ENCODE data around the gene CDH13.

The CDH13 gene

DNA sequence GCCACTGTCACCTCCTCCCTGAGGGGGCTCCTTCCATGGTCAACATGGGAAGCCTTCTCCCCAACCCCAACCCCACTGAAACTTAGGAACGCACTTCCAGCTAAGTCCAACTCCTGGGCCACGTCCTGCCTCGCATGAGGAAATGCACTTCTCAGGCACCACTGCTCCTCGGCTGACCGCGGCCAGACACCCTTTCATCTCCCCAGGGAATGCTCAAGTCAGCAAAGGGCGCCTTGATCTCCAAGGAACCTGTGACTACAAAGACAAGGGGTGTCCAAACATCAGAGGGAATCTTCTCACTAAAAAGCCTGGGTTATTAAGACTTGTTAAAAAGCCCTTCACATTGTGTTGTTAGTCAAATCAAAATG lies 1056.1 kb downstream of the CDH13 start:
- DNase-seq (ENCODE audit: low spot score): no peak

GRCh38 chr16:83685615-83686165 lies 1058.9 kb downstream of the CDH13 start:
- no peak for DNase-seq (ENCODE audit: low spot score)

DNA sequence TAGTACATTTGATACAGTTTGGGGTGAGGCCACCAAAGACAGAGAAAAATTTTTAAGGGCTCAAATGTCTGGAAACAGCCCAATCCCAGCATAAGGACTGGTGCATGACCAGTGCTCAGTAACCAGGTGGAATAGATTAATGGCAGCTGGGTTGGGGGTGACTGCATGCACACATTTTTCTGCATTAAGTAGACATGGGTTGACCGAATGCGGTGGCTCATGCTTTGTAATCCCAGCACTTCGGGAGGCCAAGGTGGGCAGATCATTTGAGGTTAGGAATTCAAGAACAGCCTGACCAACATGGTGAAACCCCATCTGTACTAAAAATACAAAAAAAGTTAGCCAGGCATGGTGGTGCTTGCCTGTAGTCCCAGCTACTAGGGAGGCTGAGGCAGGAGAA lies 1060.0 kb downstream of the CDH13 start:
- DNase-seq (ENCODE audit: low spot score): no peak

- DNase-seq (ENCODE audit: low spot score): no peak
These were observed 1062.6 kb downstream of the CDH13 start for GRCh38 chr16:83689385-83689831.

DNA sequence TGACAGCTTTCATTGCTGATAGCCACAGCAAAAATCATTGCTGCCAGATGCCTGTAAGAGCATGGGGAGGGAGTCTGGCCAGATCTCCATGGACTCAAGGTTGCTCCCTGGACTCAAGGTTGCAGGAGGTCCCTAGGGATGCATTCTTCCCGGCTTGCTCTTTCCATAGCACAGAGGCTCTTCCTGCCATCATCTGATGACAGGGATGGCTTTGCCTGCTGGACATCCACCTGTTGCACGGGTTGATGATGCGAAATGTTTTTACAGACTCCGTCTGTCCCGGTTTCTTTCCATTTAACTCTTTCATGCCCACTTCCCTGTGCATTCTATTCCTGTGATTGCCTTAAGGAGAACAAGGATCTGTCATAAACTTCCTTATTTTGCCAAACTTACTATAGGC lies 1065.5 kb downstream of the CDH13 start:
- DNase-seq (ENCODE audit: low spot score): no peak

- no peak for DNase-seq (ENCODE audit: low spot score)
These were observed 1072.2 kb downstream of the CDH13 start for GRCh38 chr16:83698964-83699363.

DNA sequence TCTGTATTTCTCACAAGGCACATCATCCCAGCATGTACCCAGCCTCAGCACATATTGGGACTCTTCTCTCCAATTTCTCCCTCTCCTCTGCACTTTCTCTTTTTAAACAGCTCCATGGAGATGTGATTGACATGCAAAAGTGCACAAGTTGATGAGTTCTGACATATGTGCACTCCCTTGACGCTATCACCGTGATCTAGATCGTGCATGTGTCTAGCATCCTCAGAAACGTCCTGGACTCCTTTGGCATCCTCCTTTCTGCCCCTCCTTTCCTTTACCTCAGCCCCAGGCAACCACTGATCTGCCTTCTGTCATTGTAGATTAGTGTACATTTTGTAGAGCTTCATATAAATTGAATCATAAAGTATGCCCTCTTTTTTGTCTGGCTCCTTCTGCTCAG lies 1073.0 kb downstream of the CDH13 start:
- no peak for DNase-seq (ENCODE audit: low spot score)

DNA sequence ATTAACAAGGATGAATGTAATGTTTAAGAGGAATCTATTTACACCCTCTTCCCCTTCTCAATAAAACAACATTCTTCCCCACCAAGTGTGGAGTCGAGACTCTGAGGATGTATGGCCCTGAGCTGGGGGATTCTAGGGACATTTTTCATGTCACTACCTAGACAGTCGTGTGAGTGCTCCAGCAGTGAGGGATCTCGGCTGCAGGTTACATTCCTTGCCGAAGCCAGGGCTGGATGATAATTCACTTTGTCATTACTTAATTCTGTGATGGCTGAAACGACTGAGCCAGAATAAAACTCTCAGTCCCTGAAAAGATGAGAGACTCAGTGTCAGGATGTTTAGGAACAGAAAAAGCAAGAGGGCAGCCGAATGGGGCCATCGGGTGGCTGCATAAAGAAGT lies 1074.1 kb downstream of the CDH13 start:
- no peak for DNase-seq (ENCODE audit: low spot score)

GRCh38 chr16:83701494-83701893 lies 1074.7 kb downstream of the CDH13 start:
- DNase-seq (ENCODE audit: low spot score): no peak

DNA sequence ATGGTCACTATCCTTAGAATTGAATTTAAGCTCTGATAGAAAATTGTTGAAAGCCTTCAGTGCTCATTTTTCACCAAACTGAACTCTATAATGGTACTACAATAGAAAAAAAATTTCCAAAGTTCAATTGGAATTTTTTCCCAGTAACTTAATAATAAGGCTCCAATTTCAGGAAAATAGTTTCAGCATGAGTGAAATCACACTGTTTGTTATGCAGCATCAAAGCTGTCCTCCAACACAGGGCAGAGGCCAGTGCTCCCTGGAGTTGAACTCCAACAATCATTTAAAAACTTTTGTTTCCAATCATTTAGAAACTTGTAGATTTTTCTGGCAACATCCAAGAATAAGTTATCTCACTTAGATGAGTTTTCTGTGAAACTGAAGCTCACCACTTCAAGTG lies 1077.9 kb downstream of the CDH13 start:
- DNase-seq (ENCODE audit: low spot score): no peak

- no peak for DNase-seq (ENCODE audit: low spot score)
These were observed 1079.1 kb downstream of the CDH13 start for GRCh38 chr16:83705856-83706255.

- DNase-seq (ENCODE audit: low spot score): no peak
These were observed 1079.6 kb downstream of the CDH13 start for GRCh38 chr16:83706394-83706793.

DNA sequence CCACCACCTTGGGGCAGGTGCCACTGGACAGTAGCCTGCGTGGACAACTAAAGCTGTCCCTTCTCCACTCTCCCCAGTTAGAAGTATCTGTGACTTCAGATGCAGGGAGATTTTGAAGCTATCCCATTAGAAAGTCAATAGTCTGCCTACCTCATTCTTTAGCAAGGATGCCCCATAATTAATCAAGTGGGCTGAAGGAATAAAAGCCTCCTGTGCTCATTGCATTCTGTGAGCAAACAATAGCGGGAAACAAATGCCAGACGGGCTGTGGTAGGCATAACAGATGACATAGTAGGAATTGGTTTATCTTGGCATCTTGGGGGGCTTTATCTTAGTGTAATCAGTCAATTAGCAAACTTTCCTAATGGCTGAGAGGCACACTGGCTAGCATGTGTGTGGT lies 1084.3 kb downstream of the CDH13 start:
- no peak for DNase-seq (ENCODE audit: low spot score)

- DNase-seq (ENCODE audit: low spot score): no peak
These were observed 1086.8 kb downstream of the CDH13 start for GRCh38 chr16:83713597-83713996.

GRCh38 chr16:83714286-83714685 lies 1087.5 kb downstream of the CDH13 start:
- DNase-seq (ENCODE audit: low spot score): no peak

- no peak for DNase-seq (ENCODE audit: low spot score)
These were observed 1088.6 kb downstream of the CDH13 start for GRCh38 chr16:83715217-83715920.

DNA sequence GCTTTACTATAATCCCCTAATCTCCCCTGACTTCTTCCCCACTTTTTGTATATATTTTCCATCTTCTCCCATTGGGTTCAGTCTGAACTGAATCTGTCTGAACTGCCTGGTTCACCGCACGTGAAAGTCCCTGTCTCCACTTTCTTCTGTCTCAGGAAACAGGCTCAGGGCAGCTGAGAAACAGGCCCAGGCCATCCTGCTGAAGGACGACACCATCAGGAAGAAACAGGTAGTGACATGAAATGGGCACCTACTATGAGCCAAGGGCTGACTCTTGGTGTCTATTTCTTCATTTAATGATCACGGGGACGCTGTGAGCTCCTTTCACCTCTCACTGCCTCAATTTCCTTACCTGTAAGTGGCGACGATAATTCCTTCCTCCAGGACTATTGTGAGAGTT lies 1090.5 kb downstream of the CDH13 start:
- no peak for DNase-seq (ENCODE audit: low spot score)

GRCh38 chr16:83717814-83718213 lies 1091.0 kb downstream of the CDH13 start:
- peak; percentile 79 for DNase-seq (ENCODE audit: low spot score)

- no peak for DNase-seq (ENCODE audit: low spot score)
These were observed 1093.4 kb downstream of the CDH13 start for GRCh38 chr16:83720213-83720612.

DNA sequence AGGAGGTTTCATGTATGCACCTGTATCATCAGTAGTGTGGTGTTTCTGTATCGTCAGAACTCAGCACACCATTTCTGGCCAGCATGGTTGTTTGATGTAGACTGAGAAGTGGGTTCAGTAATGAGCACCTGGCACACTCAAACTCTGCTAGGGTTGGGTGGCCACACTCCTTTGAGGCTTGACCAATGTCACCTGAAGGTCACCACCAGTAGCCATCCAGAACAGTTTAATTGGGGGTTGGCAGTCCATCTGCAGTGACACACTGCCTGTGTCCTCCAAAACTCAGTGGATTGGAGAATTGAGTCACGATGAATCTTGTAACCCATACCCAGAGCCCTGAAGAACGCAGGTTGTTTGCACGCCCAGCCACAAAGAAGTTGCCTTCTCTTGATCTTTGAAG lies 1094.2 kb downstream of the CDH13 start:
- DNase-seq (ENCODE audit: low spot score): no peak

GRCh38 chr16:83721676-83722075 lies 1094.9 kb downstream of the CDH13 start:
- DNase-seq (ENCODE audit: low spot score): no peak

GRCh38 chr16:83722456-83723183 lies 1095.9 kb downstream of the CDH13 start:
- no peak for DNase-seq (ENCODE audit: low spot score)

- no peak for DNase-seq (ENCODE audit: low spot score)
These were observed 1096.5 kb downstream of the CDH13 start for GRCh38 chr16:83723244-83723643.

Measured in globus pallidus (tissue), 1 donor.